Duodenal mucosa (tissue), 2 donors: ENCODE results near the gene CHST8.

ENCODE experiments used
- H3K27ac ChIP-seq: one replicate; pipeline ENCODE4 v1.7.0; 2013; ENCODE audit warnings: low read depth, low read length
- H3K27me3 ChIP-seq, 2 donors: one replicate each; pipeline ENCODE4 v1.7.0; 2013; ENCODE audit warnings: low read length in 2 of 2, control low read depth in 1 of 2; ENCODE audit not compliant: insufficient read depth in 2 of 2, control insufficient read depth in 1 of 2
- H3K36me3 ChIP-seq, 2 donors: one replicate each; pipeline ENCODE4 v1.7.0; 2013; ENCODE audit warnings: low read length in 2 of 2, control low read depth in 1 of 2; ENCODE audit not compliant: insufficient read depth in 2 of 2, control insufficient read depth in 1 of 2
- H3K4me1 ChIP-seq, 2 donors: one replicate each; pipeline ENCODE4 v1.7.0; 2013; ENCODE audit warnings: low read length in 2 of 2, control low read depth in 1 of 2; ENCODE audit not compliant: insufficient read depth in 2 of 2, control insufficient read depth in 1 of 2
- H3K4me3 ChIP-seq, 2 donors: one replicate each; pipeline ENCODE4 v1.7.0; 2013; ENCODE audit warnings: low read length in 2 of 2, low read depth in 1 of 2
- H3K9ac ChIP-seq, 2 donors: one replicate each; pipeline ENCODE4 v1.7.0; 2013; ENCODE audit warnings: low read length in 2 of 2, low read depth in 1 of 2
- H3K9me3 ChIP-seq, 2 donors: one replicate each; pipeline ENCODE4 v1.7.0; 2013; ENCODE audit warnings: low read length in 2 of 2, control low read depth in 1 of 2; ENCODE audit not compliant: control insufficient read depth in 1 of 2

CHST8 gene

GRCh38 chr19:33722456-33723239, 100.9 kb downstream of the CHST8 start:
- H3K4me3 ChIP-seq = no peak overlapping the region
- H3K9me3 ChIP-seq = no peaks in the 10 kb centered on the region
- no peaks in the 10 kb centered on the region for H3K27me3 ChIP-seq
- H3K4me1 ChIP-seq = no peaks in the 10 kb centered on the region
- H3K27ac ChIP-seq = no peak overlapping the region
- no peak overlapping the region for H3K9ac ChIP-seq
- no peaks in the 10 kb centered on the region for H3K36me3 ChIP-seq

- H3K4me3 ChIP-seq = no peak overlapping the region
- no peak overlapping the region for H3K9ac ChIP-seq
- no peaks in the 10 kb centered on the region for H3K36me3 ChIP-seq
- H3K27ac ChIP-seq = no peak overlapping the region
- no peaks in the 10 kb centered on the region for H3K4me1 ChIP-seq
- no peaks in the 10 kb centered on the region for H3K9me3 ChIP-seq
- no peaks in the 10 kb centered on the region for H3K27me3 ChIP-seq
Observed at GRCh38 chr19:33723512-33723911, 101.8 kb downstream of the CHST8 start.

DNA sequence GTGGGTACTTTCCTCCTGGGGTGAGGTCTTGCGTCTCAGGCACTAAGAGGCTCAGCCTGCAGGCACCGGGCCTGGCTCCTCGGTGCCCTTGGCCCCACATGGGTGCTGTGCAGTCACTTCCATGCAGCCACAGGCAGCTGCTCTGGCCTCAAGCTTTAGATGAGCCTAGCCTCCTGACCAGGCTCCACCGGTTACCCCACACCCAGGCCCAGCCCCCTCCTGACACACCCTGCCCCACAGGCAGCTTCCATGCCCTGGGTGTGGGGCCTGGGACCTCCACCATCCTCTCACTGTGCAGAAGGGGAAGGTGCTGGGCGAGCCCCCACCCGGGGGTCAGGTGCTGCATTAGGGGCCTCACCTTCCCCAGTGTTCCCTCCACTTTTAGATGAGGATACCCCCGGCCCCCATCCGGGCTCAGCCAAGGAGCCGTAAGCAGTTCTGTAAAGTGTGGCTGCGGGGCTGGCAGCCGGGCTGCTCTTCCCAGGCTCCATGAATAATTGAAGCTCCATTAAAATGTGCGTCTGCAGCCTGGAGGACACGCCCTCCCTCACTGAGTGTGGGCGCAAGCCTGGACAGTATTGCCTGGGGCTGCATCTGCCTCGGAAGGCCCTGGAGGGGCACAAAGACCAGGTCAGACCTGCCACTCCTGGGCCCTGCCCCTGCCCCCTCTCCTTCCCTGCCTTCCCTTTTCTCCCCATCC, 102.4 kb downstream of the CHST8 start:
- Histone ChIP-seq H3K36me3 (no peaks in the 10 kb centered on the region), H3K27ac (no peak overlapping the region), H3K27me3 (no peaks in the 10 kb centered on the region), H3K9me3 (no peaks in the 10 kb centered on the region), H3K4me3 (no peak overlapping the region), H3K4me1 (no peaks in the 10 kb centered on the region), H3K9ac (no peak overlapping the region)

DNA sequence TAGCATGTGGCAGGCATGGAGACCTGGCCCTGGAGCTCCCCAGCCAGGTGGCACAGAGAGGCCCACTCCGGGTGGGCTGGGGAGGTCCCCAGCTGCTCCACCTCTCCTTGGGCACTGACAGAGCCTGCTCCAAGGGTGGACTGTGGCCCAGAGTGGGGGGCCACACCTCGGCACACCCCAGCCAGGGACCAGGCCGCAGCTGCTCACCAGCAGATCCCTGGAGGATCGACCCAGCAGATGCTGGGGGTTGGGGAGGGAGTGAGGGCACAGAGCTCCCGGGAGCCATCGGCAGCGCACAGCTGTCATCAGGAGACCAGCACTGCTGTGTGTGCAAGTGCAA, 102.9 kb downstream of the CHST8 start:
- Histone ChIP-seq H3K27ac (no peak overlapping the region), H3K36me3 (no peaks in the 10 kb centered on the region), H3K27me3 (no peaks in the 10 kb centered on the region), H3K4me1 (no peaks in the 10 kb centered on the region), H3K9ac (no peak overlapping the region), H3K9me3 (no peaks in the 10 kb centered on the region), H3K4me3 (no peak overlapping the region)

GRCh38 chr19:33725567-33725966, 103.8 kb downstream of the CHST8 start:
- H3K27ac ChIP-seq = no peak overlapping the region
- H3K27me3 ChIP-seq = no peaks in the 10 kb centered on the region
- no peak overlapping the region for H3K9ac ChIP-seq
- no peaks in the 10 kb centered on the region for H3K36me3 ChIP-seq
- H3K4me3 ChIP-seq = no peak overlapping the region
- H3K4me1 ChIP-seq = no peaks in the 10 kb centered on the region
- no peaks in the 10 kb centered on the region for H3K9me3 ChIP-seq

DNA sequence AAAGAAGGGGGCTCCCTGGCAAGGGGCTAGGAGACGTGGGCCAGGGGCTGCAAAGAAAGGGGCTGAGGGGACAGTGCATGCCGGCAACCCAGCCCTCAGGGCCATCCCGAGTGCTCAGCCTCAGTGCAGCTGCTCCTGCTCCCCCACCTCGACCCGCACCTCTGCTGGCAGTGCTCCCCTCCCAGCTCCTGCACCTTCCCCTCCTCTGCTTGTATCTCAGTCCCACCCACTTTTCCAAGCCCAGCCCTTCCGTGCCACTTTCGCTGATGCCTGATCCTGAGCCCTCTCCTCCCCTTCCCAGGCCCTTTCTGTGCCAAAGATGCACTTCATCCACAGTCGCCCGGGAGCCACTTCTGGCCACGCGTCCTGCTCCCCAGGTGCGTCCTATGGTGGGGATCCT, 105.0 kb downstream of the CHST8 start:
- no peaks in the 10 kb centered on the region for H3K27me3 ChIP-seq
- H3K4me1 ChIP-seq = no peaks in the 10 kb centered on the region
- no peak overlapping the region for H3K27ac ChIP-seq
- no peak overlapping the region for H3K4me3 ChIP-seq
- no peaks in the 10 kb centered on the region for H3K36me3 ChIP-seq
- H3K9ac ChIP-seq = no peak overlapping the region
- H3K9me3 ChIP-seq = no peaks in the 10 kb centered on the region

GRCh38 chr19:33727331-33727998, 105.7 kb downstream of the CHST8 start:
- Histone ChIP-seq H3K9me3 (no peaks in the 10 kb centered on the region), H3K36me3 (no peaks in the 10 kb centered on the region), H3K4me1 (no peaks in the 10 kb centered on the region), H3K27me3 (no peaks in the 10 kb centered on the region), H3K27ac (no peak overlapping the region), H3K9ac (no peak overlapping the region), H3K4me3 (no peak overlapping the region)

DNA sequence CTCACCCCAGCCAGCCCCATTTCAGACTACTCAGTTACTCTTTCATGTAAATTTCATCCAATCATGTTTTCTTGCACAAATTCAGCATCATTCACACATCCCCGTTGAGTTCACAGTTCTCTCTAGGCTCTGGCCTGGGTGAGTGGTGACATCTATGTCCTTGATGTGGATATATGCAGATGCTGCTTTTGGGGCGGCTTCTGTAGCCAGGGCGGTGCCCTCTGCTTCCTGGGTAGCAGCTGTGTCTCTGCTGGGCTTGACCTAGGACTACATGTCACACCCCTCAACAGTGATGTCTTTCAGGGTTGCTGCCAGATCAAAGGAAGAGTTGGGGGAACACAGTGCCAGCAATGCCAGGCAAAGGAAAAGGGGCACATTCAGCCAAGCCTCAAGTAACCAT, 106.4 kb downstream of the CHST8 start:
- Histone ChIP-seq H3K27me3 (no peaks in the 10 kb centered on the region), H3K4me3 (no peak overlapping the region), H3K36me3 (no peaks in the 10 kb centered on the region), H3K4me1 (no peaks in the 10 kb centered on the region), H3K9ac (no peak overlapping the region), H3K27ac (no peak overlapping the region), H3K9me3 (no peaks in the 10 kb centered on the region)

- Histone ChIP-seq H3K4me1 (no peaks in the 10 kb centered on the region), H3K27me3 (no peaks in the 10 kb centered on the region), H3K9ac (no peak overlapping the region), H3K36me3 (no peaks in the 10 kb centered on the region), H3K4me3 (no peak overlapping the region), H3K9me3 (no peaks in the 10 kb centered on the region), H3K27ac (no peak overlapping the region)
Observed at GRCh38 chr19:33730858-33731607, 109.3 kb downstream of the CHST8 start.

DNA sequence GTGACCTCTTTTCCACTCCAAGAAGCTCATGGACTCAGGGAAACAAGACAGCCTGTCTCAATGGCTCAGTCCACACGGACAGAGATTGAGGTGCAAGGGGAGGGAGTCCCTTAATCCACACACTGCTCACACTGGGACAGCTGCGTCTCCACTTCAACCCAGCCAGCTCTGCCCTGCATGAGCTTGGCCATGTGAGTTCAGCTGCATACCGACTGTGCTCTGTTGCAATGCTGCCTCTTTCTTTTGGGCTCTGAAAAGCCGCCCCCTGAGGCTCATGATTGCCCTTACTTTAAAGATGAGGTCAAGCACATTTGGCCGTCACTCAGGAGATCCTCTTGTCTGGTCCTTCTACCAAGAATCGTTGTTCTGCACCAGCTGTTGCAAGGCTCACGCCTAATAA, 110.1 kb downstream of the CHST8 start:
- Histone ChIP-seq H3K4me3 (no peak overlapping the region), H3K9me3 (no peaks in the 10 kb centered on the region), H3K36me3 (no peaks in the 10 kb centered on the region), H3K9ac (no peak overlapping the region), H3K27ac (no peak overlapping the region), H3K27me3 (no peaks in the 10 kb centered on the region), H3K4me1 (no peaks in the 10 kb centered on the region)
